Psoas muscle (tissue), 8 donors: ENCODE data around the gene GLTPD2. TPM values are rescaled to one million over a fixed set of nuclear protein-coding genes. Genes with fewer than 3 reads are reported as not detected.

Experiments used
- ATAC-seq, 4 donors: fragments of 200-7000 bp; cut with Tn5 transposase; one replicate each; pipeline ENCODE4 v1.9.1; 2020; ENCODE audit warnings: moderate library complexity in 3 of 4, mild to moderate bottlenecking in 2 of 4
- DNase-seq, 2 donors: peaks; one replicate each; pipeline ENCODE4 v3.0.0-alpha.2; 2020
- H3K27ac ChIP-seq: fragments of 200-600 bp; one replicate; pipeline ENCODE4 v1.8.0; 2022
- H3K27me3 ChIP-seq, 3 donors: fragments of 200-600 bp in 1 of 3; one replicate each; pipeline versions ENCODE4 v1.6.1 to v1.8.0; 2013 to 2022; ENCODE audit warnings: low read length in 2 of 3, mild to moderate bottlenecking in 2 of 3, moderate library complexity in 1 of 3; ENCODE audit not compliant: insufficient read depth in 3 of 3
- H3K36me3 ChIP-seq, 2 donors: fragments of 200-600 bp in 1 of 2; one replicate each; pipeline versions ENCODE4 v1.6.1 to v1.8.0; 2013 to 2022; ENCODE audit warnings: low read depth in 1 of 2, mild to moderate bottlenecking in 1 of 2, moderate library complexity in 1 of 2; ENCODE audit not compliant: insufficient read depth in 1 of 2
- H3K4me1 ChIP-seq: fragments of 200-600 bp; one replicate; pipeline ENCODE4 v1.8.0; 2022
- H3K4me3 ChIP-seq: fragments of 200-600 bp; one replicate; pipeline ENCODE4 v1.8.0; 2022; ENCODE audit warnings: mild to moderate bottlenecking
- H3K9me3 ChIP-seq: fragments of 200-600 bp; one replicate; pipeline ENCODE4 v1.8.0; 2022
- CTCF ChIP-seq: fragments of 200-600 bp; IDR thresholded peaks from one replicate; pipeline ENCODE4 v1.8.0; 2022; ENCODE audit warnings: antibody characterized with exemption
- WGBS, 3 donors: extraction: QIAGEN DNeasy Blood & Tissue Kit; methylation state at CpG; one replicate each; pipeline versions ENCODE4 v1.1.6 to v1.1.7; 2013; 5-methylcytosine and 5-hydroxymethylcytosine counted together
- intact Hi-C, 2 donors: fragments of 100-400 bp; cut with DNase I; formaldehyde crosslinking; loops; one replicate each; pipeline versions ENCODE4 v1.11.0 to v1.14.2; 2022
- polyA plus RNA-seq, 3 donors: library from polyadenylated mRNA; stranded (reverse); fragments of 200-250 nt; gene quantifications; one replicate each; pipeline ENCODE4 v1.2.3, GENCODE V29; 2013
- total RNA-seq, 4 donors: library from RNA; stranded (reverse); fragmentation: NEBNext Ultra II Directional in 2 of 4; extraction: Animal tissue kit (Norgen Biotek cat#: 25700) in 2 of 4; gene quantifications; one replicate each; pipeline versions ENCODE4 v1.2.1 to v1.2.4, GENCODE V29; 2021 to 2023
- donor health status: healthy with polysubstance abuse.
- donor health status: DM: no; HTN: no; CAD: no; lungs with moderate emphysema.
- donor health status: Bipolar disorder and iron deficiency.
- donor health status: healthy.
- donor health status: DM: yes; HTN: yes; CAD: no.
- donor health status: DM: no; HTN: no; CAD: no.
- donor health status: DM: no; HTN: no; CAD: no.
- donor health status: DM: yes; HTN: yes; CAD: no.

GLTPD2 gene
- total and polyA plus RNA-seq, 7 donors: not detected

DNA sequence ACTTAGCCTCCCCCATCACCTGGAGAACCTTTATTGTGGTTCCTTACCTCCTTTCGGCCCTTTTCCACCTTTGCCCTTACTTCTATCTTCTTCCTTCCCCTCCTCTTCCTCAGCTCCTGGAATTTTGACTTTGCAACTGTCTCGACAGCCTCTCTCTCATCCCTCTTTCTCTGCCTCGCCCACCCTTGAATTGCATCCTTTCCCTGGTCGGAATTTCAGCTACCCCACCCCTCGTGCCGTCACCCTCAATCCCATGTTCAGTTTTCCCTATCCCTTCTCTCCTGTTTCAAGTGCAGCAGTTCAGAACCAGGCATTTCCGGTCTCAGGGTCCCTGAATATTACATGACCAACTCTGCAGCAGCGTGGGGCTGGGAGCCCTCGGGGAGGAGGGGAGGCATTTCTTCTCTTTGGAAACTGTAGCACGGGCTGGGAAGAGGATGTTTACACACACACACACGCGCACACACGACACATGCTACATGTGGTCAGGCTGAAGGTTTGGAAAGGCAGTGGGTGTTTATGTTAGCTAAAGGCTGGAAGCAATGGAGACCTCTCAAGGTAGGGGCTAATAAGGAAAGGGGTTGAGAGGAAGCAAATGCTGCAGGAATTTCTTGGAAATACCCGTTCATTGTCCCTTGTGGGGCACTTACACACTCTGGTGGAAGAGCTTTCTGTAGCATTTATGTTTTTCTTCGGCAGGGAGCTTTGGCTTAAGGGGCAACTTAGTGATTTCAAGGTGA lies 45.3 kb downstream of the GLTPD2 start:
- WGBS, 3 donors: 11 to 15% (median 11%) methylated on average over 15 of the region's 15 CpGs
- ATAC-seq: no peak
- peak overlapping the region; percentile 98 for H3K4me3 ChIP-seq
- no peaks in the 10 kb centered on the region for H3K9me3 ChIP-seq
- H3K36me3 ChIP-seq: no peaks in the 10 kb centered on the region
- H3K4me1 ChIP-seq: peaks cover 26% of the 10 kb centered on the region
- intact Hi-C loops: loop anchor here (10.0 kb wide), 1 partner anchor 51 kb away; no protein-coding TSS in a partner anchor
- peak overlapping the region; percentile 94 for H3K27ac ChIP-seq
- DNase-seq: no peak
- TF ChIP-seq CTCF: no peak
- no peaks in the 10 kb centered on the region for H3K27me3 ChIP-seq

GRCh38 chr17:4834681-4835020 lies 45.9 kb downstream of the GLTPD2 start:
- peak overlapping the region; percentile 98 for H3K4me3 ChIP-seq
- 63 to 74% (median 70%) methylated on average over 4 of the region's 4 CpGs for WGBS, 3 donors
- no peak for TF ChIP-seq CTCF
- peak overlapping the region; percentile 94 for H3K27ac ChIP-seq
- H3K27me3 ChIP-seq: no peaks in the 10 kb centered on the region
- no peak for DNase-seq
- H3K4me1 ChIP-seq: peaks cover 30% of the 10 kb centered on the region
- H3K9me3 ChIP-seq: no peaks in the 10 kb centered on the region
- intact Hi-C loops: loop anchor here (5.0 to 10.0 kb wide), 2 partner anchors 37 to 50 kb away; partner anchors contain the start of gene PSMB6 (in 1 of the 2)
- no peaks in the 10 kb centered on the region for H3K36me3 ChIP-seq
- ATAC-seq: no peak

DNA sequence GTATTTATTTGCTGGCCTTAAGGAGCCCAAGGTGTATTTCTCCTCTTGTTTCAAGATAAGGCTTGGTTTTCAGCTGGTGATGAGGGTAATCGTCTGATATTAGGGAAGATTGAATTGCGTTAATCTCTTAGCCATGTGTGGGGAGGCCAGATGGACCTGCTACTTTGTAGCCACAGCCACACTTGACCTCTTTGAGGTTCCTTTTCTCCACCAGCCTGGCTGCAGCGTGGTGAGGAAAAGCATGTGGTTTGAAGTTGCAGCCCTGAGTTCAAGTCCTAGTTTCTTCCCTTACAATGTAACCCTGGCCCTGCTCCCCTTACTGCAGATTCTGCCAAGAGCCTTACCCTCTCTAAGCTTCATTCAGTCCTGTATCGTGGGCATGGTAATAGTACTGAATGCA lies 47.5 kb downstream of the GLTPD2 start:
- no peaks in the 10 kb centered on the region for H3K36me3 ChIP-seq
- ATAC-seq (no peak), DNase-seq (no peak)
- TF ChIP-seq CTCF: no peak
- intact Hi-C loops: loop anchor here (5.0 to 10.0 kb wide), 2 partner anchors 39 to 49 kb away; partner anchors contain the start of gene PSMB6 (in 1 of the 2)
- peaks cover 30% of the 10 kb centered on the region for H3K4me1 ChIP-seq
- H3K27ac ChIP-seq: no peak overlapping the region
- 52 to 83% (median 60%) methylated on average over 4 of the region's 4 CpGs for whole genome bisulfite sequencing, 3 donors
- no peaks in the 10 kb centered on the region for H3K9me3 ChIP-seq
- no peak overlapping the region for H3K4me3 ChIP-seq
- no peaks in the 10 kb centered on the region for H3K27me3 ChIP-seq

GRCh38 chr17:4837471-4838308 lies 48.9 kb downstream of the GLTPD2 start:
- intact Hi-C loops: loop anchor here (5.0 to 10.0 kb wide), 2 partner anchors 40 to 47 kb away; partner anchors contain the start of gene PSMB6 (in 1 of the 2)
- no peak overlapping the region for H3K4me3 ChIP-seq
- ATAC-seq: no peak

More at GRCh38 chr17:4837471-4838308, 48.9 kb downstream of the GLTPD2 start:
- WGBS, 3 donors: 43 to 56% (median 45%) methylated on average over 13 of the region's 13 CpGs
- TF ChIP-seq CTCF: no peak
- Histone ChIP-seq H3K9me3 (no peaks in the 10 kb centered on the region), H3K4me1 (peaks cover 30% of the 10 kb centered on the region), H3K27ac (peak overlapping the region; percentile 18), H3K27me3 (no peaks in the 10 kb centered on the region), H3K36me3 (no peaks in the 10 kb centered on the region)
- DNase-seq: no peak
